Endodermal cell (in vitro differentiated cells): ENCODE data around the gene ATRNL1. TPM values are rescaled to one million over a fixed set of nuclear protein-coding genes. Genes with fewer than 3 reads are reported as not detected.

ENCODE experiments used
- DNase-seq: peaks from one replicate; pipeline ENCODE4 v3.0.0-alpha.2; 2017
- H3K27ac ChIP-seq: 2 replicates; pipeline ENCODE4 v1.5.1; 2013; ENCODE audit warnings: mild to moderate bottlenecking, low read depth, low read length, moderate library complexity
- H3K27me3 ChIP-seq: 2 replicates; pipeline ENCODE4 v1.6.1; 2013; ENCODE audit warnings: mild to moderate bottlenecking, low read length, moderate library complexity; ENCODE audit not compliant: insufficient read depth, control insufficient read depth, poor library complexity, severe bottlenecking
- H3K36me3 ChIP-seq: 2 replicates; pipeline ENCODE4 v1.7.0; 2013; ENCODE audit warnings: mild to moderate bottlenecking, low read length, moderate library complexity; ENCODE audit not compliant: control insufficient read depth, insufficient read depth
- H3K4me1 ChIP-seq: one replicate; pipeline ENCODE4 v1.7.0; 2013; ENCODE audit warnings: low read length; ENCODE audit not compliant: control insufficient read depth, insufficient read depth
- H3K4me3 ChIP-seq: 2 replicates; pipeline ENCODE4 v1.5.1; 2013; ENCODE audit warnings: mild to moderate bottlenecking, low read length, moderate library complexity
- H3K9ac ChIP-seq: 2 replicates; pipeline ENCODE4 v1.6.1; 2013; ENCODE audit warnings: mild to moderate bottlenecking, low read length, moderate library complexity; ENCODE audit not compliant: poor library complexity, severe bottlenecking; ENCODE audit errors: extremely low read depth
- H3K9me3 ChIP-seq: 2 replicates; pipeline ENCODE4 v1.6.1; 2013; ENCODE audit warnings: mild to moderate bottlenecking, low read length, moderate library complexity; ENCODE audit not compliant: control insufficient read depth
- H3K27ac Mint-ChIP-seq: 2 replicates; pipeline ENCODE4 v1.8.0; 2020; ENCODE audit warnings: mixed read lengths
- H3K27me3 Mint-ChIP-seq: 2 replicates; pipeline ENCODE4 v1.8.0; 2021; ENCODE audit warnings: mild to moderate bottlenecking, mixed read lengths; ENCODE audit not compliant: insufficient read depth
- H3K36me3 Mint-ChIP-seq: 2 replicates; pipeline ENCODE4 v1.8.0; 2020; ENCODE audit warnings: low read depth, mixed read lengths
- H3K4me1 Mint-ChIP-seq: 2 replicates; pipeline ENCODE4 v1.8.0; 2020; ENCODE audit warnings: mixed read lengths
- H3K4me3 Mint-ChIP-seq: 2 replicates; pipeline ENCODE4 v1.8.0; 2020; ENCODE audit warnings: mild to moderate bottlenecking, moderate library complexity, mixed read lengths
- H3K9me3 Mint-ChIP-seq: 2 replicates; pipeline ENCODE4 v1.8.0; 2020; ENCODE audit warnings: mild to moderate bottlenecking, mixed read lengths
- WGBS, 2 experiments: methylation state at CpG; one replicate each; pipeline versions ENCODE4 v1.1.5 to v1.1.7; 2013; ENCODE audit warnings: missing lambda C conversion rate in 2 of 2, mixed read lengths in 1 of 2; ENCODE audit not compliant: insufficient coverage in 1 of 2, insufficient read length in 1 of 2; 5-methylcytosine and 5-hydroxymethylcytosine counted together
- total RNA-seq, 2 donors: library from RNA; stranded (reverse); fragmentation: NEBNext Ultra II Directional in 1 of 2; extraction: Animal tissue kit (Norgen Biotek cat#: 25700) in 1 of 2; gene quantifications; 2 replicates in 1 of 2; 3 replicates in 1 of 2; pipeline ENCODE4 v1.2.1, GENCODE V29; 2021
- TF ChIP-seq, protein P1 (sequence below): fragments of 200-600 bp; sonication (generic); conservative IDR thresholded peaks from 2 replicates; pipeline ENCODE4 v1.5.0; 2021; ENCODE audit warnings: antibody characterized with exemption, mild to moderate bottlenecking

ATRNL1 gene
- total RNA-seq, 2 donors from 2014 or later = 8.0 to 9.0 TPM

DNA sequence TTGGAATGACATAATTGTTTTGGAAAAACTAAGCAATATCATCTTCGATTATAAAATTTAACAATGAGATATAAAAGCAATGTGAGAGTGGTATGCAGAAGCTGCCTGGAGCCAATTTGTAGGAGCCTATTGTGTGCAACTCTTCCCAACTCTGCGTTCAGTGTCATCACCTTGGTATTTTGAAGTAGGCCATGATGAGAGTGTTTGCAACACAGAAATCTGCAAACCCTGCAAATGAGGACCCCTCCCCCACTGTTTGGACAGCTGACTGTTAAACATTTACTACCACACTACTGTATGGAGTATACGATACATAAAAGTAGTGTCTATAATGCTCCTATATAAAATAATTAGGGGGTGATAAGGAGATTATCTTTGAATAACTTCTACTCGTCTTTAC lies 531.3 kb downstream of the ATRNL1 start:
- Mint-ChIP-seq H3K27me3 (no peaks in the 10 kb centered on the region), H3K36me3 (no peaks in the 10 kb centered on the region), H3K4me3 (no peak overlapping the region), H3K9me3 (peaks cover 2% of the 10 kb centered on the region), H3K27ac (no peak overlapping the region), H3K4me1 (no peaks in the 10 kb centered on the region)
- Histone ChIP-seq H3K4me1 (no peaks in the 10 kb centered on the region), H3K4me3 (no peak overlapping the region), H3K27me3 (no peaks in the 10 kb centered on the region), H3K9me3 (no peaks in the 10 kb centered on the region), H3K9ac (no peak overlapping the region), H3K27ac (no peak overlapping the region), H3K36me3 (no peaks in the 10 kb centered on the region)
- TF ChIP-seq, protein P1, sequence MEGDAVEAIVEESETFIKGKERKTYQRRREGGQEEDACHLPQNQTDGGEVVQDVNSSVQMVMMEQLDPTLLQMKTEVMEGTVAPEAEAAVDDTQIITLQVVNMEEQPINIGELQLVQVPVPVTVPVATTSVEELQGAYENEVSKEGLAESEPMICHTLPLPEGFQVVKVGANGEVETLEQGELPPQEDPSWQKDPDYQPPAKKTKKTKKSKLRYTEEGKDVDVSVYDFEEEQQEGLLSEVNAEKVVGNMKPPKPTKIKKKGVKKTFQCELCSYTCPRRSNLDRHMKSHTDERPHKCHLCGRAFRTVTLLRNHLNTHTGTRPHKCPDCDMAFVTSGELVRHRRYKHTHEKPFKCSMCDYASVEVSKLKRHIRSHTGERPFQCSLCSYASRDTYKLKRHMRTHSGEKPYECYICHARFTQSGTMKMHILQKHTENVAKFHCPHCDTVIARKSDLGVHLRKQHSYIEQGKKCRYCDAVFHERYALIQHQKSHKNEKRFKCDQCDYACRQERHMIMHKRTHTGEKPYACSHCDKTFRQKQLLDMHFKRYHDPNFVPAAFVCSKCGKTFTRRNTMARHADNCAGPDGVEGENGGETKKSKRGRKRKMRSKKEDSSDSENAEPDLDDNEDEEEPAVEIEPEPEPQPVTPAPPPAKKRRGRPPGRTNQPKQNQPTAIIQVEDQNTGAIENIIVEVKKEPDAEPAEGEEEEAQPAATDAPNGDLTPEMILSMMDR = no peak
- 98 to 100% methylated on average over 1 to 2 of the region's 4 CpGs for WGBS, 2 experiments
- no peak for DNase-seq

DNA sequence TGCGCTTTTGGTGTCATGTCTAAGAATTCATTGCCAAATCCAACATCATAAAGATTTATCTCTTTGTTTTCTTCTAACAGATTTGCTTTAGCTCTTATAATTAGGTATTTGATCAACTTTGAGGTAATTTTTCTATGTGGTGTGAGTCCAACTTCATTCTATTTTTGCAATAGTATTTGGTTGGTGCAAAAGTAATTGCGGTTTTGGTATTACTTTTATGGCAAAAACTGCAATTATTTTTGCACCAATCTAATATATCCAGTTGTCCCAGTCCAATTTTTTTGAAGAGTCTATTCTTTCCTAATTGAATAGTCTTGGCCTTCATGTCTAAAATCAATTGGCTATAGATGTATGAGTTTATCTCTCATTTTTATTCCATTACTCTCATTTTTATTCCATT lies 535.5 kb downstream of the ATRNL1 start:
- WGBS, 2 experiments = 75% methylated on average over 2 of the region's 2 CpGs; no CpG with 5 or more reads in 1 of the 2 experiments
- TF ChIP-seq, protein P1 = no peak

GRCh38 chr10:115638246-115638645 lies 545.1 kb downstream of the ATRNL1 start:
- 100% methylated on average over 1 of the region's 1 CpG; no CpG with 5 or more reads in 1 of the 2 experiments for WGBS, 2 experiments
- no peak overlapping the region for H3K9ac ChIP-seq
- Mint-ChIP-seq H3K27ac (no peak overlapping the region), H3K9me3 (no peaks in the 10 kb centered on the region), H3K4me3 (no peak overlapping the region), H3K36me3 (no peaks in the 10 kb centered on the region), H3K4me1 (no peaks in the 10 kb centered on the region), H3K27me3 (no peaks in the 10 kb centered on the region)
- H3K27ac ChIP-seq = no peak overlapping the region
- DNase-seq = no peak
- H3K9me3 ChIP-seq = no peaks in the 10 kb centered on the region
- H3K4me3 ChIP-seq = no peak overlapping the region
- no peaks in the 10 kb centered on the region for H3K27me3 ChIP-seq
- TF ChIP-seq, protein P1 = no peak
- H3K4me1 ChIP-seq = no peaks in the 10 kb centered on the region
- H3K36me3 ChIP-seq = no peaks in the 10 kb centered on the region

More for the DNA sequence above, 535.5 kb downstream of the ATRNL1 start:
- DNase-seq = no peak
- no peaks in the 10 kb centered on the region for H3K36me3 Mint-ChIP-seq
- Histone ChIP-seq H3K9me3 (no peaks in the 10 kb centered on the region), H3K9ac (no peak overlapping the region), H3K27me3 (no peaks in the 10 kb centered on the region), H3K4me3 (no peak overlapping the region), H3K36me3 (no peaks in the 10 kb centered on the region), H3K4me1 (no peaks in the 10 kb centered on the region), H3K27ac (no peak overlapping the region)
- no peak overlapping the region for H3K4me3 Mint-ChIP-seq
- no peaks in the 10 kb centered on the region for H3K9me3 Mint-ChIP-seq
- H3K27me3 Mint-ChIP-seq = no peaks in the 10 kb centered on the region
- no peak overlapping the region for H3K27ac Mint-ChIP-seq
- H3K4me1 Mint-ChIP-seq = no peaks in the 10 kb centered on the region
